Lower lobe of right lung (tissue), 2 donors: ENCODE measurements around the gene CAGE1. TPM values are rescaled to one million over a fixed set of nuclear protein-coding genes. Genes with fewer than 3 reads are reported as not detected.

ENCODE experiments used
- ATAC-seq, 2 donors: fragments of 200-7000 bp; cut with Tn5 transposase; one replicate each; pipeline ENCODE4 v1.9.1; 2020 to 2022; ENCODE audit warnings: mild to moderate bottlenecking in 2 of 2, moderate library complexity in 2 of 2
- DNase-seq: peaks from one replicate; pipeline ENCODE4 v3.0.0-alpha.2; 2020
- H3K27ac ChIP-seq: fragments of 200-600 bp; one replicate; pipeline ENCODE4 v1.8.0; 2022
- H3K27me3 ChIP-seq: fragments of 200-600 bp; one replicate; pipeline ENCODE4 v1.8.0; 2022; ENCODE audit warnings: low read depth
- H3K36me3 ChIP-seq: fragments of 200-600 bp; one replicate; pipeline ENCODE4 v1.8.0; 2022; ENCODE audit warnings: mild to moderate bottlenecking
- H3K4me1 ChIP-seq: fragments of 200-600 bp; one replicate; pipeline ENCODE4 v1.8.0; 2022
- H3K4me3 ChIP-seq: fragments of 200-600 bp; one replicate; pipeline ENCODE4 v1.8.0; 2022; ENCODE audit warnings: mild to moderate bottlenecking
- H3K9me3 ChIP-seq: fragments of 200-600 bp; one replicate; pipeline ENCODE4 v1.8.0; 2022
- intact Hi-C: fragments of 100-400 bp; cut with DNase I; formaldehyde crosslinking; loops from one replicate; pipeline ENCODE4 v1.11.0; 2022
- total RNA-seq: library from RNA; stranded (reverse); fragmentation: NEBNext Ultra II Directional; extraction: Animal tissue kit (Norgen Biotek cat#: 25700); gene quantifications from one replicate; pipeline ENCODE4 v1.2.1, GENCODE V29; 2021
- TF ChIP-seq, protein P1 (sequence below): fragments of 200-600 bp; IDR thresholded peaks from one replicate; pipeline ENCODE4 v1.8.0; 2022; ENCODE audit warnings: antibody characterized with exemption, mild to moderate bottlenecking
- donor health status: DM: no; HTN: yes; CAD: no; lungs with severe emphysema.

The CAGE1 gene
- total RNA-seq, 1 donor from 2014 or later = not detected

DNA sequence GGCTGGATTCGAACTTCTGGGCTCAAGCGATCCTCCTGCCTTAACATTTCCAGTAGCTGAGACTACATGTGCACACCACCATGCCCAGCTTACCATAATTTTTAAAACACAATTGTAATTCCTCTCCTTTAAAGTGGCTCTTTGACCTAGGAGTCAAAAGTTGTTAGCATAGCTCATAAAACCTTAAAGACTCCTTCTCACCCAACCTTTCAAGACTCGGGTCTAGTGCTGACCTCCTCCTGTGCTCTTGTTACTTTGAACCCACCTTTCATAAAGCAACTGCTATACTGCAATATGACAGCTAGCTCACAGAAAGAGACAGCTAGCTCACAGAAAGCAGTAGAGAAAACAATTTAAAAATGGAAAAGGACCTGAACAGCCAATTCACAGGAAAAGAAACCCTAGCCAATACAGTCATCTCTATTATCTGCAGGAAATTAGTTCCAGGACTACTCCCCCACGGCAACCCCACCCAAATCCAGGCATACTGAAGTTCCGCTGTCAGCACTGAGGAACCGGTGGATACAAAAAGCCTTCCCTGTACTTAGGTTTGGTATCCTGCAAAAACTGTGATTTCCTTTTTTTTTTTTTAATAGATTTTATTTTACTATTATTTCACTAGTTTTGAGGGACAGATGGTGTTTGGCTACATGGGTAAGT, 96.8 kb downstream of the CAGE1 start:
- Histone ChIP-seq H3K27ac (no peak overlapping the region), H3K36me3 (peaks cover 98% of the 10 kb centered on the region)
- ATAC-seq = no peak

DNA sequence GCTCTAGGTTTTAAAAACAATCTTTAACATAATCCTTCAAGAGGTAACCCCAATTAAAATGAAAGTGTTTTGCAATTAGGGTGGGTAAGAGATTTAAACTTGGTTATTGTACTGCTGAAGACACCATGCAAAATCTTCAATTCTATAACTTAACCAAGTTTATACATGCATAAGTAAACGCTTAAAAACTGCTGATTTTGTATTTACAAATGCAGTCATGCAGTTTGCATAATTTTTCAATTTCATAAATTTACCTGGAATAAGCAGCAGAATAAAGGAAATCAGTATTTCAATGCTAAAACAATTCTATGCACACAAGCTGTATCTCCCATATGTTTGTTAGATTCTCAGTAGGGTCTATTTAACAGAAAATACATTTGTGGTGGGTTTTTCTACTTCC, 99.5 kb downstream of the CAGE1 start:
- no peak overlapping the region for H3K4me3 ChIP-seq
- intact Hi-C loops = no loop called here
- no peaks in the 10 kb centered on the region for H3K4me1 ChIP-seq
- peaks cover 95% of the 10 kb centered on the region for H3K36me3 ChIP-seq
- no peak for DNase-seq
- TF ChIP-seq, protein P1, sequence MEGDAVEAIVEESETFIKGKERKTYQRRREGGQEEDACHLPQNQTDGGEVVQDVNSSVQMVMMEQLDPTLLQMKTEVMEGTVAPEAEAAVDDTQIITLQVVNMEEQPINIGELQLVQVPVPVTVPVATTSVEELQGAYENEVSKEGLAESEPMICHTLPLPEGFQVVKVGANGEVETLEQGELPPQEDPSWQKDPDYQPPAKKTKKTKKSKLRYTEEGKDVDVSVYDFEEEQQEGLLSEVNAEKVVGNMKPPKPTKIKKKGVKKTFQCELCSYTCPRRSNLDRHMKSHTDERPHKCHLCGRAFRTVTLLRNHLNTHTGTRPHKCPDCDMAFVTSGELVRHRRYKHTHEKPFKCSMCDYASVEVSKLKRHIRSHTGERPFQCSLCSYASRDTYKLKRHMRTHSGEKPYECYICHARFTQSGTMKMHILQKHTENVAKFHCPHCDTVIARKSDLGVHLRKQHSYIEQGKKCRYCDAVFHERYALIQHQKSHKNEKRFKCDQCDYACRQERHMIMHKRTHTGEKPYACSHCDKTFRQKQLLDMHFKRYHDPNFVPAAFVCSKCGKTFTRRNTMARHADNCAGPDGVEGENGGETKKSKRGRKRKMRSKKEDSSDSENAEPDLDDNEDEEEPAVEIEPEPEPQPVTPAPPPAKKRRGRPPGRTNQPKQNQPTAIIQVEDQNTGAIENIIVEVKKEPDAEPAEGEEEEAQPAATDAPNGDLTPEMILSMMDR = no peak
- H3K27me3 ChIP-seq = no peaks in the 10 kb centered on the region
- no peak overlapping the region for H3K27ac ChIP-seq
- no peaks in the 10 kb centered on the region for H3K9me3 ChIP-seq
- ATAC-seq = no peak

More for the DNA sequence above, 96.8 kb downstream of the CAGE1 start:
- Histone ChIP-seq H3K9me3 (no peaks in the 10 kb centered on the region), H3K4me1 (no peaks in the 10 kb centered on the region), H3K27me3 (no peaks in the 10 kb centered on the region), H3K4me3 (no peak overlapping the region)
- TF ChIP-seq, protein P1 = no peak
- no peak for DNase-seq
- intact Hi-C loops = no loop called here

DNA sequence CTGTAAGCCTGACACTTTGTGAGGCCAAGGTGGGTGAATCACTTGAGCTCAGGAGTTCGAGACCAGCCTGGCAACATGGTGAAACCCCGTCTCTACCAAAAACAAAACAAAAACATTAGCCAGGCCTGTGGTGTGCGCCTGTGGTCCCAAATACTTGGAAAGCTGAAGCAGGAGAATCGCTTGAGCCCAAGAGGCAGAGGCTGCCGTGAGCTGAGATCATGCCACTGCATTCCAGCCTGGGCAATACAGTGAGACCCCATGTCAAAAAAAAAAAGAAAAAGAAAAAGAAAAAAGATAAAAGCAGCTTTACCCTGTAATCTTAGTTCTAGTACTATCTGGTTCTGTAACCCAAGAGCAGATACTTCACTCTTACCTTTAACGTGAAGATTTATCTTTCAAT, 104.1 kb downstream of the CAGE1 start:
- intact Hi-C loops = loop anchor here (10.0 kb wide), 1 partner anchor 109 kb away; no protein-coding TSS in a partner anchor
- no peak overlapping the region for H3K27ac ChIP-seq
- ATAC-seq = no peak
- no peaks in the 10 kb centered on the region for H3K9me3 ChIP-seq
- TF ChIP-seq, protein P1 = no peak
- no peaks in the 10 kb centered on the region for H3K4me1 ChIP-seq
- H3K4me3 ChIP-seq = no peak overlapping the region
- H3K27me3 ChIP-seq = no peaks in the 10 kb centered on the region
- H3K36me3 ChIP-seq = peaks cover 62% of the 10 kb centered on the region
- no peak for DNase-seq

DNA sequence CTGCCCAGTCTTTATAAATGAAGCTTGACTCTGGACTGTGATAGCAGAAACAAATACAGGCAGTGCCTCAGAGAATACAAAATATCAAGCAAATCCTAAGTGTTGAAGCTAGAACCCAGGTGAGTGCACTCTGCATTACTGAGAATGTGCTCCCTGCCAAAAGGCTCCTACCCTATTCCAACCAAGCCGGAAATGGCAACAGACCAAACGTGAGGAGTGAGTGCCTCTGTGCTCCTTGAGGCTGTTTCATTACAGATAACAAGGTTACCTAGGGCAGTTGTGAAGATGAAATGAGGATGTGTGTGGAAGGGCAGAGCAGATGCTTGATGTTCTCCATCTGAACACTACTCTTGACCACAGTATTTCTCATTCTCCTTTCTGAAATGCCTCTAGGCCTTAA, 105.9 kb downstream of the CAGE1 start:
- Histone ChIP-seq H3K27ac (no peak overlapping the region), H3K4me1 (no peaks in the 10 kb centered on the region), H3K4me3 (no peak overlapping the region), H3K9me3 (no peaks in the 10 kb centered on the region), H3K27me3 (no peaks in the 10 kb centered on the region), H3K36me3 (peaks cover 44% of the 10 kb centered on the region)
- intact Hi-C loops = loop anchor here (10.0 kb wide), 1 partner anchor 111 kb away; no protein-coding TSS in a partner anchor
- TF ChIP-seq, protein P1 = no peak
- no peak for DNase-seq
- ATAC-seq = peak; percentile 61 to 84

DNA sequence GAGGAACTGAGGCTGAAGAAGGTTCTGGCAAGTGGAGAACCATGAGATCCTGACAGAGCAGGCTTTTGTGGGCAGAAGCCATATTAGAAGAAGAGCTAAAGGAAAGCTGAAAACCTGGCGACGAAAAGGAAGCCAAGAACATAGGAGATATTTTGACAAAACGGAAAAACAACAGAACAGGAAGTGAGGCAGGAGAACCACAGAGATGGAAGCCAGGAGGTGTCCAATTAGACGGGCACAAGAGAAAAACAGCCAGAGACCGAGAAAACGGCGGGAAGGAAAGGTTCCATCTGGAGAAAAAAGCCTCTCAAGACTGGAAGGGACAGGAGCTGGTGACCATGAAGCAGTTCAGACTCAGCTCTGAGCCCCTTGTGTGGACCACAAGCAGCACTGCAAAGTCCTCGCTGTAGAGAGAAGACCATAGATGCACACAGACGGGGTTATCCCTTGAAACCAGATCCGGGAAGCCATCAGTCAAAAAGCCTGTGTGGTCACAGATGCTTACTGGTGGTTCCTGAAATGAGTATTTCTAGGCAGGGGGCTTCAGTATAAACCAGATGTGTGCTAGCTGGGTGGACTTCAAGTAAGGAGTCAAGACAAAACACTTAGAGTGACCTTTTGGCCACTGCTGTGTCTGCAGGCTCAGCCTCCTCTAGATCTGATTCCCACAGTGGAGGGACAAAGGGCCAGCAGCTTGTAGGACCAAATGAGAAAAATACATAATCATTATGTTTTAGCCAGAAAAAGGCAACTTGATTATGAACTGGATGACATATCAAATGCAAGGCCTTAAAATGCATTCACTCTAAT, 107.2 kb downstream of the CAGE1 start:
- no peak overlapping the region for H3K27ac ChIP-seq
- no peak overlapping the region for H3K4me3 ChIP-seq
- DNase-seq (no peak), ATAC-seq (no peak)
- H3K9me3 ChIP-seq = no peaks in the 10 kb centered on the region
- H3K27me3 ChIP-seq = no peaks in the 10 kb centered on the region
- TF ChIP-seq, protein P1 = no peak
- intact Hi-C loops = loop anchor here (10.0 kb wide), 1 partner anchor 112 kb away; no protein-coding TSS in a partner anchor
- peaks cover 30% of the 10 kb centered on the region for H3K36me3 ChIP-seq
- peaks cover 6% of the 10 kb centered on the region for H3K4me1 ChIP-seq

Other genes starting within 250 kb of the CAGE1 start
- 127 TPM for gene SSR1, start 76.5 kb downstream of the CAGE1 start, total RNA-seq
- 16.5 TPM for gene RIOK1, start 66 bp upstream of the CAGE1 start, total RNA-seq
- gene DSP, start 151.9 kb upstream of the CAGE1 start, total RNA-seq = 22.8 TPM
- 9.3 TPM for gene SNRNP48, start 200.5 kb upstream of the CAGE1 start, total RNA-seq